Astrocyte of the cerebellum (primary cell): ENCODE results near the gene KY.

Source experiments
- DNase-seq: peaks from one replicate; pipeline ENCODE4 v3.0.0-alpha.2; 2011; ENCODE audit warnings: low read depth
- H3K4me3 ChIP-seq: 2 replicates; pipeline ENCODE4 v1.5.1; 2011; ENCODE audit warnings: mild to moderate bottlenecking, low read depth, low read length, moderate library complexity
- in situ Hi-C: cut with HindIII; loops from 2 replicates; pipeline ENCODE4 v1.10.0; 2017; ENCODE audit warnings: low sequenced_read_pairs
- TF ChIP-seq, protein P1 (sequence below): IDR thresholded peaks from 2 replicates; pipeline ENCODE4 v1.5.1; 2012; ENCODE audit warnings: low read length, low read depth, moderate library complexity, mild to moderate bottlenecking; ENCODE audit errors: missing control alignments

The KY gene

DNA sequence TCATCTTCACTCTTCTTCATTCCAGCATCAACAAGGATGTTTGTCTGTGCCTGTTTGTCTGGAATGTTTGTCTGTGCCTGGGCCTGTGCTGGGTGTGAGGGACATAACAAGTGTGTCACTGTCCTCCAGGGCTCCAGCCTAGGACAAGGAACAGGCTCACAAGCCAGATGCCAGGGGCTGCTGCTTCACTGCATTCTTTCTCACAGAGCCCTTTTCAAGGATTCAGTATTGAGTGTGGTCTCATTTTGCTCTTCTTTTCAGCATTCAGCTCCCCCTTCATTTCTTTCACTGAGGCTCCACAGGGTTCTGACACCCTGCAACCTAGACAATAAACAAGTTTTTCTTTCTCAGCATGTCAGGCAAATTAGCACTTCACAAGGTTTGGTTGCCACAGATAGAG is 43.6 kb upstream of the KY start:
- TF ChIP-seq, protein P1, sequence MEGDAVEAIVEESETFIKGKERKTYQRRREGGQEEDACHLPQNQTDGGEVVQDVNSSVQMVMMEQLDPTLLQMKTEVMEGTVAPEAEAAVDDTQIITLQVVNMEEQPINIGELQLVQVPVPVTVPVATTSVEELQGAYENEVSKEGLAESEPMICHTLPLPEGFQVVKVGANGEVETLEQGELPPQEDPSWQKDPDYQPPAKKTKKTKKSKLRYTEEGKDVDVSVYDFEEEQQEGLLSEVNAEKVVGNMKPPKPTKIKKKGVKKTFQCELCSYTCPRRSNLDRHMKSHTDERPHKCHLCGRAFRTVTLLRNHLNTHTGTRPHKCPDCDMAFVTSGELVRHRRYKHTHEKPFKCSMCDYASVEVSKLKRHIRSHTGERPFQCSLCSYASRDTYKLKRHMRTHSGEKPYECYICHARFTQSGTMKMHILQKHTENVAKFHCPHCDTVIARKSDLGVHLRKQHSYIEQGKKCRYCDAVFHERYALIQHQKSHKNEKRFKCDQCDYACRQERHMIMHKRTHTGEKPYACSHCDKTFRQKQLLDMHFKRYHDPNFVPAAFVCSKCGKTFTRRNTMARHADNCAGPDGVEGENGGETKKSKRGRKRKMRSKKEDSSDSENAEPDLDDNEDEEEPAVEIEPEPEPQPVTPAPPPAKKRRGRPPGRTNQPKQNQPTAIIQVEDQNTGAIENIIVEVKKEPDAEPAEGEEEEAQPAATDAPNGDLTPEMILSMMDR, result no peak
- in situ Hi-C loops, result no loop called here
- DNase-seq, result no peak
- no peak overlapping the region for H3K4me3 ChIP-seq

DNA sequence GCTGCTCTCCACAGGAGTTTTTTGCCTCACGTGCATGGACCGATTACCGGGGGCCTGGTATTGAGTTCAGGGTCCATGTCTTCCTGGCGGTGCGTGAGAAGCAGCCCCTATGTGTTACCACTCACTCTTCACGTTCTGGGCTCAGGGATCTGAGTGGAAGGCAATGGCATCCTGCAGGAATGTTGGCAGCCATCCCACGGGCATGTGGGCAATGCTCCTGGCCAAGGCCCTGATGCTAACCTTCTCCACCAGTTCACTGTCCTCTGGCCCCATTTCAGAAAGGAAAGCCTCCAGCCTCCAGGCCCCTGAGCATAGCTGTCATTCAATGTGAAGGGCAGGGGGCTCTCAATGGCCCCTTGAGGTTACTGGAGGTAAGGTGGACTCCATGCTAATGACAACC is 43.0 kb upstream of the KY start:
- in situ Hi-C loops, result no loop called here
- no peak overlapping the region for H3K4me3 ChIP-seq
- TF ChIP-seq, protein P1, result no peak
- no peak for DNase-seq

DNA sequence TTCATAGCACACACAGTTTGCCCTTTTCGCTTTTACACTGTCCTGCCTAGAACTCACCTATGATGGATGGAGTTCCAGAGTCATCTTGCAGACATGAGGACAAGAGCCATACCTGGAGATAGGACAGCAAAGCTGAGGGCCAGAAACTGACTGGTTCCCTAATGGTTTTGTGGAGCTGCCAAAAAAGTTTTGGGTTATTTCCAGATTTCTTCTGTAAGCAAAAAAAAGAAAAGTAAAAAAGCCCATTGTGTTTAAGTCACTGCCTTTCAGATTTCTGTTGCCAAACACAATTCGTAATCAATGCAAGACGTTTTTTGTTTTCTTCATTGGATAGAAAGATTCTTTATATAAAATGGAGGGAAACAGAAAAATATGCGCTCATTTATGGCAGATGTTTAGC is 42.4 kb upstream of the KY start:
- no peak for DNase-seq
- H3K4me3 ChIP-seq, result no peak overlapping the region
- TF ChIP-seq, protein P1, result no peak
- in situ Hi-C loops, result no loop called here

DNA sequence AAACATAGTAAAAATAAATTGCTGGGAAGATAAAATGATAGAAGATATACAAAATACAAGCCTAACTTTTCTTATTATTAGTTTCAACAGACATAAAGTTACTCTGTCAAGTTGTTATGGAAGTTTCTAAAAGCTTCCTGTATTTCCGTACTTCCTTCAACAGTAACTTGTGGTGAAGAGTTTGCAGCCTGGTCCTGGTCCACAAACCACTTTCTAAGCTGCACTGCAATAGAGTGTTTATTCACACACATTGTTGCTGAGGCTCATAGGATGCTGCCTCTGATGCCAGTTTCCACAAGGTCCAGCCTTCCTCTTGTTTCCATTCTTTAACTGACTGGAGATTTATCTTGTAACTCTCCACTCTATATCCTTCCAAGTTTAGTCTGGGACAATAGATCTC is 39.4 kb upstream of the KY start:
- TF ChIP-seq, protein P1, result no peak
- in situ Hi-C loops, result no loop called here
- no peak for DNase-seq
- no peak overlapping the region for H3K4me3 ChIP-seq

DNA sequence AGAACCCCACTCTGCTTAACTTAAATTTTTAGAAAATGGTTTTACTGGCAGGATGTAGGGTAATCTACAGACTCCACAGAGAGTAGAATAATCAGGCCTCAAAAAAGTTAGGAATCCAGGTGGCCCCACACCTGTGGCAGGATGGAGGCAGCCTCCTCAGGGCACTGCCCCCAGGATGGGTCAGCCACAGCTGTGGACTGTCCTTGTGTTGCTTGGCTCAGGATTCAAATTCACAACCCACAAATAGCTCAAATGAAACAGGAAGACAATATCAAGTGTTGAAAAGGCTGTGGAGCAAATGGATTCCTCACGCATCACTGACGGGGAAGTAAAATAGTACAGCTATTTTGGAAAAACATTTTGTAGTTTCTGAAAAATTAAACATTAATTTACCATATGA is 36.8 kb upstream of the KY start:
- H3K4me3 ChIP-seq, result no peak overlapping the region
- in situ Hi-C loops, result no loop called here
- TF ChIP-seq, protein P1, result no peak
- DNase-seq, result no peak

DNA sequence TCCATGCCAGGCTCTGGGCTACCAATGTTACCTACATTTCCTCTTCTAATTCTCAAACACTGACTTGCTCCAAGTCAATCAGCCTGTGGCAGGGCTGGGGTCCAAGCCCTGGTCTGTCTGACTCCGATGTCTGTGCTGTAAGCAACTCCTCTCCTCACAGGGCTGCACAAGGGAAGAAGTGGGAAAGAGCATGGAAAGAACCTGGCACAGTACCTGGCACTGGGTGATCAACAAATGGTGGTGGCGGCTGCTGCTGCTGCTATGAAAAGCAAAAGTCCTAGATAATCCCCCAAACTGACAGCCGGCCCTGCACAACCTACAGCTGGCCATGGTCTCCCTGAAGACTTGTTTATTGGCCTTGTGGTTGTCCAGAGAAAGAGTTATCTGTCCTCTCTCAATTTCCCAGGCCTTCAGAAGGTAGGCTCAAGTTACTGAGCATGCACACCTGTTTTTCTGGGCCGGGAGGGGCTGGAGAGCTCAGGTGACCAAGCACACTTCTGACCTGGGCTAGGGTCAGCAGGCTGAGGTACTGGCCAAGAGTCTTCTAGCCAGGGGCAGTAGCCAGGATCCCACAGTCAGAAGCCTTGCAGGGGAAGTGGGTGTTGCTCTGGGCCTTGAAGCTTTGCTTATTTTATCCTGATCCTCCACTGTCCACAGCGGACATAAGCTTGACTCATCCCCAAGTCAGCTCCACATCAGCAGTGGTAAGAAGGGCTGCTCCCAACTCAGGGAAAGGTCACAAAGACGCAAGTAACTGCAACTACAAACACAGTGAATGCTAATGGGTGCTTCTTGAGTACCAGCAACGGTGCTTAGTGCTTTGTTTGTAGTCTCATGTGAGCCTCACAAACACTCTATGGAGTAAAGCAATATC is 35.3 kb upstream of the KY start:
- in situ Hi-C loops, result no loop called here
- DNase-seq, result peak; percentile 4
- no peak overlapping the region for H3K4me3 ChIP-seq
- TF ChIP-seq, protein P1, result no peak
